Glutamatergic neuron (in vitro differentiated cells): ENCODE data around the gene WNK4. TPM values are rescaled to one million over a fixed set of nuclear protein-coding genes. Genes with fewer than 3 reads are reported as not detected.
A peak's percentile ranks its signal among the peaks of the same experiment; 100 is the strongest.
"Not testable (repeated sequence)": the region's sequence is repeated elsewhere in the genome, so short reads cannot be mapped to it uniquely, and the experiment has no call there.

Experiments used
- DNase-seq: peaks from one replicate; pipeline ENCODE4 v3.0.0; 2022
- H3K27ac Mint-ChIP-seq: one replicate; pipeline ENCODE4 v1.8.0; 2020; ENCODE audit warnings: mild to moderate bottlenecking, mixed read lengths, inconsistent platforms; ENCODE audit not compliant: unreplicated experiment
- H3K27me3 Mint-ChIP-seq: one replicate; pipeline ENCODE4 v1.8.0; 2020; ENCODE audit warnings: mild to moderate bottlenecking, moderate library complexity, mixed read lengths, inconsistent platforms; ENCODE audit not compliant: unreplicated experiment
- H3K36me3 Mint-ChIP-seq: one replicate; pipeline ENCODE4 v1.8.0; 2020; ENCODE audit warnings: mild to moderate bottlenecking, mixed read lengths, inconsistent platforms; ENCODE audit not compliant: unreplicated experiment
- H3K4me1 Mint-ChIP-seq: one replicate; pipeline ENCODE4 v1.8.0; 2020; ENCODE audit warnings: mild to moderate bottlenecking, low read depth, mixed read lengths, inconsistent platforms; ENCODE audit not compliant: unreplicated experiment
- H3K4me3 Mint-ChIP-seq: one replicate; pipeline ENCODE4 v1.8.0; 2020; ENCODE audit warnings: mild to moderate bottlenecking, mixed read lengths, inconsistent platforms; ENCODE audit not compliant: unreplicated experiment
- H3K9me3 Mint-ChIP-seq: one replicate; pipeline ENCODE4 v1.8.0; 2020; ENCODE audit warnings: mild to moderate bottlenecking, moderate library complexity, mixed read lengths, inconsistent platforms; ENCODE audit not compliant: unreplicated experiment
- CTCF ChIP-seq: fragments of 200-600 bp; sonication (generic); IDR thresholded peaks from one replicate; pipeline ENCODE4 v1.5.0; 2021; ENCODE audit not compliant: partially characterized antibody, unreplicated experiment
- total RNA-seq: library from RNA; stranded (reverse); fragmentation: NEBNext Ultra II Directional; extraction: Animal tissue kit (Norgen Biotek cat#: 25700); gene quantifications from one replicate; pipeline ENCODE4 v1.2.1, GENCODE V29; 2021; ENCODE audit not compliant: unreplicated experiment

WNK4 gene
- total RNA-seq, 1 donor from 2014 or later: 2.7 TPM

- Mint-ChIP-seq H3K27me3 (peaks cover 12% of the 10 kb centered on the region), H3K36me3 (no peaks in the 10 kb centered on the region), H3K27ac (no peak overlapping the region), H3K4me3 (peak overlapping the region; percentile 57), H3K4me1 (peaks cover 5% of the 10 kb centered on the region), H3K9me3 (no peaks in the 10 kb centered on the region)
- DNase-seq: no peak
- no peak for TF ChIP-seq CTCF
These were observed 18.8 kb upstream of the WNK4 start for GRCh38 chr17:42761638-42762037.

GRCh38 chr17:42766124-42766523, 14.3 kb upstream of the WNK4 start:
- H3K4me3 Mint-ChIP-seq: no peak overlapping the region
- TF ChIP-seq CTCF: no peak
- H3K27ac Mint-ChIP-seq: no peak overlapping the region
- no peaks in the 10 kb centered on the region for H3K9me3 Mint-ChIP-seq
- no peaks in the 10 kb centered on the region for H3K36me3 Mint-ChIP-seq
- H3K4me1 Mint-ChIP-seq: peaks cover 5% of the 10 kb centered on the region
- DNase-seq: no peak
- H3K27me3 Mint-ChIP-seq: peaks cover 10% of the 10 kb centered on the region

GRCh38 chr17:42767512-42767911, 12.9 kb upstream of the WNK4 start:
- H3K27me3 Mint-ChIP-seq: peaks cover 10% of the 10 kb centered on the region
- no peak for TF ChIP-seq CTCF
- H3K4me3 Mint-ChIP-seq: no peak overlapping the region

GRCh38 chr17:42768006-42768405, 12.4 kb upstream of the WNK4 start:
- H3K36me3 Mint-ChIP-seq, H3K4me3 Mint-ChIP-seq, H3K27ac Mint-ChIP-seq, H3K27me3 Mint-ChIP-seq, DNase-seq, H3K4me1 Mint-ChIP-seq, H3K9me3 Mint-ChIP-seq: not testable (repeated sequence)

More at GRCh38 chr17:42767512-42767911, 12.9 kb upstream of the WNK4 start:
- DNase-seq: no peak
- Mint-ChIP-seq H3K36me3 (no peaks in the 10 kb centered on the region), H3K4me1 (peaks cover 5% of the 10 kb centered on the region), H3K27ac (no peak overlapping the region), H3K9me3 (no peaks in the 10 kb centered on the region)

- H3K4me1 Mint-ChIP-seq, H3K9me3 Mint-ChIP-seq, H3K4me3 Mint-ChIP-seq, H3K27ac Mint-ChIP-seq, DNase-seq, H3K36me3 Mint-ChIP-seq: not testable (repeated sequence)
- peaks cover 13% of the 10 kb centered on the region for H3K27me3 Mint-ChIP-seq
These were observed 10.4 kb upstream of the WNK4 start for GRCh38 chr17:42769964-42770363.

GRCh38 chr17:42772945-42773289, 7.5 kb upstream of the WNK4 start:
- Mint-ChIP-seq H3K9me3 (no peaks in the 10 kb centered on the region), H3K27ac (peak overlapping the region; percentile 98), H3K4me3 (peak overlapping the region; percentile 100), H3K4me1 (peaks cover 8% of the 10 kb centered on the region), H3K36me3 (no peaks in the 10 kb centered on the region), H3K27me3 (peaks cover 8% of the 10 kb centered on the region)
- DNase-seq: no peak
- no peak for TF ChIP-seq CTCF
